COR-L47 (cell line): ENCODE measurements around the gene PAFAH1B2.
"Not testable (repeated sequence)": the region's sequence is repeated elsewhere in the genome, so short reads cannot be mapped to it uniquely, and the experiment has no call there.

ENCODE experiments used
- DNase-seq: peaks from one replicate; lab custom pipeline; 2025; lab: John Stamatoyannopoulos, UW

PAFAH1B2 gene

GRCh38 chr11:117172724-117173421, 28.8 kb downstream of the PAFAH1B2 start:
- DNase-seq: no peak

- no peak for DNase-seq
Observed at GRCh38 chr11:117175104-117175503, 31.0 kb downstream of the PAFAH1B2 start.

GRCh38 chr11:117175781-117176180, 31.7 kb downstream of the PAFAH1B2 start:
- no peak for DNase-seq

GRCh38 chr11:117176186-117176585, 32.1 kb downstream of the PAFAH1B2 start:
- no peak for DNase-seq

GRCh38 chr11:117177534-117178209, 33.6 kb downstream of the PAFAH1B2 start:
- DNase-seq: no peak

- DNase-seq: peak; percentile 77
Observed at GRCh38 chr11:117178210-117179034, 34.3 kb downstream of the PAFAH1B2 start, which contains the start of gene SIDT2. Gene SIDT2 (plus strand): TSS chr11:117178743. CDS start chr11:117179264, 521 bp downstream.

GRCh38 chr11:117179048-117179999, 35.2 kb downstream of the PAFAH1B2 start:
- no peak for DNase-seq

GRCh38 chr11:117180020-117180419, 35.9 kb downstream of the PAFAH1B2 start:
- DNase-seq: no peak

- peak; percentile 56 for DNase-seq
Observed at GRCh38 chr11:117180661-117181585, 36.8 kb downstream of the PAFAH1B2 start.

- no peak for DNase-seq
Observed at GRCh38 chr11:117181586-117182550, 37.8 kb downstream of the PAFAH1B2 start.

GRCh38 chr11:117182551-117182935, 38.5 kb downstream of the PAFAH1B2 start:
- DNase-seq: no peak

GRCh38 chr11:117183178-117183577, 39.1 kb downstream of the PAFAH1B2 start:
- not testable (repeated sequence) for DNase-seq

- no peak for DNase-seq
Observed at GRCh38 chr11:117183724-117184349, 39.8 kb downstream of the PAFAH1B2 start.

GRCh38 chr11:117185736-117186430, 41.8 kb downstream of the PAFAH1B2 start:
- no peak for DNase-seq

- no peak for DNase-seq
Observed at GRCh38 chr11:117186431-117186761, 42.3 kb downstream of the PAFAH1B2 start.

GRCh38 chr11:117187007-117187406, 42.9 kb downstream of the PAFAH1B2 start:
- no peak for DNase-seq

- DNase-seq: no peak
Observed at GRCh38 chr11:117187428-117187798, 43.3 kb downstream of the PAFAH1B2 start.

- no peak for DNase-seq
Observed at GRCh38 chr11:117187799-117188481, 43.9 kb downstream of the PAFAH1B2 start.
